Liver (tissue), 9 donors: ENCODE measurements around the gene MSL1. TPM values are rescaled to one million over a fixed set of nuclear protein-coding genes. Genes with fewer than 3 reads are reported as not detected.

ENCODE experiments used
- DNase-seq: peaks from one replicate; pipeline ENCODE4 v3.0.0-alpha.2; 2017; ENCODE audit warnings: low spot score
- H3K27ac ChIP-seq, 2 donors: one replicate each; pipeline ENCODE4 v1.7.0; 2013; ENCODE audit warnings: inconsistent platforms in 2 of 2, low read length in 2 of 2, control low read depth in 1 of 2, low read depth in 1 of 2, mild to moderate bottlenecking in 1 of 2
- H3K27me3 ChIP-seq, 4 donors: one replicate each; pipeline versions ENCODE4 v1.6.1 to v1.7.0; 2013; ENCODE audit warnings: low read length in 3 of 4, inconsistent platforms in 1 of 4, mild to moderate bottlenecking in 1 of 4, moderate library complexity in 1 of 4; ENCODE audit not compliant: control insufficient read depth in 4 of 4, insufficient read depth in 4 of 4
- H3K36me3 ChIP-seq, 4 donors: one replicate each; pipeline versions ENCODE4 v1.6.1 to v1.7.0; 2013; ENCODE audit warnings: low read length in 3 of 4, mild to moderate bottlenecking in 3 of 4, low read depth in 1 of 4, moderate library complexity in 1 of 4; ENCODE audit not compliant: control insufficient read depth in 4 of 4, insufficient read depth in 3 of 4
- H3K4me1 ChIP-seq, 4 donors: one replicate each; pipeline versions ENCODE4 v1.6.1 to v1.7.0; 2013; ENCODE audit warnings: low read length in 3 of 4, mild to moderate bottlenecking in 3 of 4, moderate library complexity in 1 of 4; ENCODE audit not compliant: control insufficient read depth in 4 of 4, insufficient read depth in 4 of 4
- H3K4me3 ChIP-seq, 3 donors: one replicate each; pipeline versions ENCODE4 v1.6.1 to v1.7.0; 2013; ENCODE audit warnings: low read length in 3 of 3, control low read depth in 1 of 3, low read depth in 1 of 3, mild to moderate bottlenecking in 1 of 3
- H3K9ac ChIP-seq, 2 donors: one replicate each; pipeline ENCODE4 v1.7.0; 2013; ENCODE audit warnings: low read length in 2 of 2, mild to moderate bottlenecking in 2 of 2, moderate library complexity in 2 of 2, control low read depth in 1 of 2, low read depth in 1 of 2
- H3K9me3 ChIP-seq, 4 donors: one replicate each; pipeline versions ENCODE4 v1.6.1 to v1.7.0; 2013; ENCODE audit warnings: low read length in 3 of 4; ENCODE audit not compliant: control insufficient read depth in 4 of 4
- ATF3 ChIP-seq: IDR thresholded peaks from 2 replicates; pipeline ENCODE4 v1.6.1; 2016; ENCODE audit warnings: antibody characterized with exemption
- FOXA2 ChIP-seq: IDR thresholded peaks from 2 replicates; pipeline ENCODE4 v1.6.1; 2016; ENCODE audit warnings: antibody characterized with exemption
- GABPA ChIP-seq, 2 donors: IDR thresholded peaks in 1 of 2; conservative IDR thresholded peaks in 1 of 2; 2 replicates each; pipeline ENCODE4 v1.6.1; 2016; ENCODE audit warnings: antibody characterized with exemption in 2 of 2, mild to moderate bottlenecking in 1 of 2, moderate library complexity in 1 of 2
- HNF4A ChIP-seq, 2 donors: conservative IDR thresholded peaks; 2 replicates each; pipeline ENCODE4 v1.6.1; 2016; ENCODE audit warnings: antibody characterized with exemption in 2 of 2, mild to moderate bottlenecking in 2 of 2
- HNF4G ChIP-seq: IDR thresholded peaks from 2 replicates; pipeline ENCODE4 v1.6.1; 2016; ENCODE audit warnings: antibody characterized with exemption
- JUND ChIP-seq, 2 donors: IDR thresholded peaks; 2 replicates each; pipeline ENCODE4 v1.6.1; 2016; ENCODE audit warnings: antibody characterized with exemption in 2 of 2
- MAX ChIP-seq: IDR thresholded peaks from 2 replicates; pipeline ENCODE4 v1.6.1; 2016; ENCODE audit warnings: antibody characterized with exemption
- RAD21 ChIP-seq, 2 donors: IDR thresholded peaks; 2 replicates each; pipeline ENCODE4 v1.6.1; 2016; ENCODE audit warnings: antibody characterized with exemption in 2 of 2, mild to moderate bottlenecking in 2 of 2
- REST ChIP-seq: IDR thresholded peaks from 2 replicates; pipeline ENCODE4 v1.6.1; 2016; ENCODE audit warnings: antibody characterized with exemption, mild to moderate bottlenecking
- RXRA ChIP-seq, 2 donors: IDR thresholded peaks; 2 replicates each; pipeline ENCODE4 v1.6.1; 2017 to 2018; ENCODE audit warnings: antibody characterized with exemption in 2 of 2, mild to moderate bottlenecking in 1 of 2
- SP1 ChIP-seq: IDR thresholded peaks from 2 replicates; pipeline ENCODE4 v1.6.1; 2018; ENCODE audit warnings: antibody characterized with exemption, mild to moderate bottlenecking
- TAF1 ChIP-seq: conservative IDR thresholded peaks from 2 replicates; pipeline ENCODE4 v1.6.1; 2016; ENCODE audit warnings: antibody characterized with exemption, mild to moderate bottlenecking
- YY1 ChIP-seq: IDR thresholded peaks from 2 replicates; pipeline ENCODE4 v1.6.1; 2016; ENCODE audit warnings: antibody characterized with exemption, mild to moderate bottlenecking
- ZBTB33 ChIP-seq: IDR thresholded peaks from 2 replicates; pipeline ENCODE4 v1.6.1; 2016; ENCODE audit warnings: antibody characterized with exemption
- WGBS: extraction: QIAGEN DNeasy Blood & Tissue Kit; methylation state at CpG from one replicate; pipeline ENCODE4 v1.1.7; 2013; 5-methylcytosine and 5-hydroxymethylcytosine counted together
- polyA plus RNA-seq, 2 donors: library from polyadenylated mRNA; stranded (reverse) in 1 of 2; unstranded in 1 of 2; fragments of 200-250 nt in 1 of 2; fragments of >200 nt in 1 of 2; fragmentation: Nextera tagmentation in 1 of 2; extraction: Ambion mirVana in 1 of 2; gene quantifications; one replicate each; pipeline versions ENCODE4 v1.2.1 to v1.2.3, GENCODE V29; 2013 to 2015
- total RNA-seq, 2 donors: library from RNA; depleted of rRNA; stranded (reverse); fragments of >200 nt; gene quantifications; one replicate each; pipeline ENCODE4 v1.2.3, GENCODE V29; 2014
- donor health status: healthy.
- donor health status: healthy.
- donor health status: healthy.
- donor health status: healthy.
- donor health status: healthy.

The MSL1 gene
- total and polyA plus RNA-seq, 4 donors, result 7.9 to 43.7 (median 23.6) TPM

- Histone ChIP-seq H3K4me1 (peaks cover 25 to 67% (median 52%) of the 10 kb centered on the region in 4 donors), H3K27ac (peak overlapping the region; percentile 98 to 99)
These were observed 22.0 kb upstream of the MSL1 start for GRCh38 chr17:40099619-40100418.

More at GRCh38 chr17:40099619-40100418, 22.0 kb upstream of the MSL1 start:
- Histone ChIP-seq H3K9ac (peak overlapping the region; percentile 96 to 99), H3K27me3 (no peaks in the 10 kb centered on the region), H3K36me3 (peaks cover 0 to 17% (median 10%) of the 10 kb centered on the region in 4 donors), H3K4me3 (peak overlapping the region; percentile 64 to 97 (median 93)), H3K9me3 (no peaks in the 10 kb centered on the region)
- DNase-seq, result no peak
- TF ChIP-seq YY1 (no peak), GABPA (IDR thresholded peaks at IDR 0.05 in 1 of 2, conservative IDR thresholded peaks at IDR 0.05 in 1 of 2) (no peak), RXRA (IDR thresholded peaks at IDR 0.05) (no peak), ATF3 (no peak), ZBTB33 (no peak), FOXA2 (no peak), TAF1 (no peak), JUND (IDR thresholded peaks at IDR 0.05) (no peak), REST (no peak), HNF4G (no peak), MAX (no peak), RAD21 (IDR thresholded peaks at IDR 0.05) (no peak), SP1 (no peak), HNF4A (conservative IDR thresholded peaks at IDR 0.05) (no peak)
- 2% methylated on average over 31 of the region's 31 CpGs for WGBS
